GM21529 (cell line): ENCODE data around the gene DDX10.
"Not testable (repeated sequence)": the region's sequence is repeated elsewhere in the genome, so short reads cannot be mapped to it uniquely, and the experiment has no call there.

Source experiments
- ATAC-seq: cut with Tn5 transposase; IDR thresholded peaks from one replicate; pipeline ENCODE4 v1.9.1; 2021; ENCODE audit not compliant: unreplicated experiment

The DDX10 gene

DNA sequence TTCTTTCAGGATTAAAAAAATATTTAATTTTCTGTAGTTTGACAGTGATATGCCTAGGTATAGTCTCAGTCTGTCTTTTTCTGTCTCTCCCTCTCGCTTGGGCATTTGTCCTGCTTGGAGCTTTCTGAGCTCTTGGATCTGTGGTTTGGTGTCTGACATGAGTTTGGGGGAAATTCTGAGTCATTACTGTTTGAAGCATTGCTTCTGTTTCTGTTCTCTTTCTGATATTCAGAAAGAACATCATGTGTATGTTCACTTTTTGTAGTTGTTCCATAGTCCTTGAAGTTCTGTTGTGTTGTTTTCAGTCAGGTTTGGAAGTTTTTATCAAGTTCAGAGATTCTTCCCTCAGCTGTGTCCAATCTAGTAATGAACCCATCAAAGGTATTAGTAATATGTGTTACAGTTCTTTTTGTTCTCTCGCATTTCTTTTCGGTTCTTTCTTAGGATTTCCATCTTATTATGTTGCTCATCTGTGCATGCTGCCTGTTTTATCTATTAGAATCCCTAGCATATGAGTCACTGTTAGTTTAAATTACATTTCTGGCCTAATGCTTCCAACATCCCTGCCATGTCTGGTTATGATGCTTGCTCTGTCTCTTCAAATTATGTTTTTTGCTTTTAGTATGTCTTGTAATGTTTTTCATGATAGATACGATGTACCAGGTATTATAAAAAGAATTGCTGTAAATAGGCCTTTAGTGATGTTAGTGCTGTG lies 48.4 kb downstream of the DDX10 start:
- peak; percentile 75 for ATAC-seq

DNA sequence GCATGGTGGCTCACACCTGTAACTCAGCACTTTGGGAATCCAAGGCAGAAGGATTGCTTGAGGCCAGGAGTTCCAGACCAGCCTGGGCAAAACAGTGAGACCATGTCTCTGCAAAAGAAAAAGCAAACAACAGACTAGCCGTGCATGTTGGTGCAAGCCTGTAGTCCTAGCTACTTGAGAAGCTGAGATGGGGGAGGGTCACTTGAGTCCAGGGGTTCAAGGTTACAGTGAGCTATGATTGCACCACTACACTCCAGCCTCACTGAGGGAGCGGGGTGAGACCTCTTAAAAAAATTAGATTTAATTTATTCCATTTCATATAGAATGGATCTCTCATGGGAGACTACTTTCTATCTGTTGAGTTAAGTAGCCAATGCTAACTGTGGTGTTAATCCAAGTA lies 50.4 kb downstream of the DDX10 start:
- ATAC-seq: no peak

DNA sequence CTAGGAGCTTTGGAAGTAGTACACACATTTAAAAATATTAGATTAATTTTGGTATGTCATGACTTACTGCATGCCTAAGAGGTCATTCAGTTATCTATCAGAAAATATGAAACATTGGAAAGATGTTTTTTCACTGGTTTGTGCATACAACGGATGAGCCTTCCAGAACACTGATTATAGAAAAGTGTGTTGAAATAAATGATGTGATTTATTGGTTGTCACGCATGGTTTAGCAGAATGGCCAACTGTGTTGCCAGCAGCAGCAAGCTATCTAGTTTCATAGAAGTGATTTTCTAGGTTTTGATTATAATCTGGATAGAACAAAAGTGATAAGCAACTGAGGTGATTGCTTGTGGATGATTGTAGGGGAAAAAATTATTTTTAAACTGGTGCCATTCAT lies 53.6 kb downstream of the DDX10 start:
- ATAC-seq: no peak

DNA sequence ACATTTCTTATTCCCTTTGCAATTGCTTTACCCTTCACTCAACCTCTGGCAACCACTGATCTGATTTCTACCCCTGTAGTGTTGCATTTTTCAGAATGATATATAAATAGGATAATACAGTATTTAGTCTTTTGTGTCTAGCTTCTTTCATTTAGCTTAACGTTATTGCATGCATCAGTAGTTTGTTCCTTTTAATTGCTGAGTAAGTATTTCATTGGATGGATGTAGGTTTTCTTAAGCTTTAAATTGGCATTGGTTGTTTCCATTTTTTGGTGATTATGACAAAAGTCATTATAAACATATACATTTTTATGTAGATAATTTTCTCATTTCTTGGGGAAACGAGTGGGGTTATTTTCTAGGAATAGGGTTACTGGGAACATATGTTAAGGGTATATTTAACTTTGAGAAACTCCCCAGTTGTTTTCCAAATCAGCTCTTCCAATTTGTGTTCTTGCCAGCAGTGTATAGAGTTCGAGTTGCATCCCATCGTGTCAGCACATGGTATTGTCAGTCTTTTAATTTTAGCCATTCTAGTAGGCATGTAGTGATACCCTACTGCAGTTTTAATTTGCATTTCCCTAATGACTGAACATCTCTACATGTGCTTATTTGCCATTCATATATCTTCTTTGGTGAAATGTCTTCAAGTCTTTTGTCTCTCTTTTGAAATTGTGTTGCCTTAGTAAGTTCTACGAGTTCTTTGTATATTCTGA lies 60.3 kb downstream of the DDX10 start:
- ATAC-seq: no peak

DNA sequence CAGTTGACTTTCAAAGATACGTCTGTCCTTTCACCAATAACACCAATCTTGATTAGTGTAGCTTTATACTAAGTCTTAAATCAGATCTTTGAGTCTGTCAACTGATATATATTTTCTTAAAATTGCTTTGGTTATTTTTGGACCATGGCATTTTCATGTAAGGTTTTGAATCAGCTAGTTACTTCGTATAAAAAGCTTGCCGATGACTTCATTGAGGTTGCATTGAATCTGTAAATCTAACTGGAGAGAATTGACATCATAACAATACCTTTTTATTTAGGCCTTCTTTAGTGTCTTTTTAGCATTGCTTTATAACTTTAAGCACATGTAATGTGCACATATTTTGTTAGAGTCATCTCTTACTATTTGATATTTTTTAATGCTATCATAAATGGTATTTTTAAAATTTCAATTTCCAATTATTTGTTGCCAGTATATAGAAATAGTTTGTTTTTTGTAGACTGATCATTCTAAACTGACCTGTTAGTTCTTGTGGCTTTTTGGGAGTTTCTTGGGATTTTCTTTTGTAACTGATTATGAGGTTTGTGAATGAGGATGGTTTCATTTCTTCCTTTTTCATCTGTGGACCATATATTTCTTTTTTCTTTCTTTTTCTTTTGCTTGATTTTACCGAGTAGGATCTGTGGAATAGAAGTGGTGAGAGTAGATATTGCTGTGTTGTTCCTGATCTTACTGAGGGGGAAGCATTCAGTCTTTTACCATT lies 61.4 kb downstream of the DDX10 start:
- ATAC-seq: no peak

DNA sequence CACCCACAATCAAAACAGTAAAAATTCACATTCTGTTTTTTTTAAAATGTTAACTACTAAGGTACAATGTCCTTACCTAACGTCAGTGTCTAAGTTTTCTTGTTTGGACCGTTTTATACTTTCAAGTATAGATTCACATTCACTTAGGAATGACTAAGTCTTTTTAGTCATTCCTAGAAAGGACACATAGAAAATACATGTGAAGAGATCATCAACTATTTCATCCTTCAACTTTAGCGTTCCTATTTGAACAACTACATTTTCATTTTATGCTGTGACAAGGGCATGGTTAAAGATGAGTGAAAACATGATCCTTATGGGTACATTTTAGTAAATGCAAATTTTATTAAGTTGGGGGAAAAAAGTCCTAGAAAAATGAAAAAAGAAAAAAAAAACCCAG lies 62.8 kb downstream of the DDX10 start:
- peak; percentile 53 for ATAC-seq

- no peak for ATAC-seq
These were observed 64.5 kb downstream of the DDX10 start for GRCh38 chr11:108729227-108729871.

GRCh38 chr11:108732395-108732794 lies 67.5 kb downstream of the DDX10 start:
- ATAC-seq: no peak

GRCh38 chr11:108733479-108734116 lies 68.7 kb downstream of the DDX10 start:
- peak; percentile 96 for ATAC-seq

DNA sequence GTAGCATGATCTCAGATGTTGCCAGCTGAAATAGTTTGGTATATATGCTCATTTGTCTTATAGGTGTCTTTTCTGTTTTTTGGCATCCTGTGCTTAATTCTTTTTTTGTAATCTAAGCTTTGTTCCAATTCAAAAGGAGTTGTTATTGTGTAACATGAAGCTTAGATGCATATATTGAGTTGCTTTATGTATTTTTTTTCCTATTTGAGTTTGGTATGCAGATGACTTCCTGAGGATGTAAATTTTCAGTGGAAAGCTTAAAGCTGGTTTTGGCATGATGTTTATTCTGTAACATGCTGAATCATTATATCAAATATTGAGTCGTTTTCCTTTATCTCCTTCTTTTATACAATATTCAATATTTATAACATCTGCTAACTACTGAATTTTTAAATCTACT lies 69.4 kb downstream of the DDX10 start:
- no peak for ATAC-seq

DNA sequence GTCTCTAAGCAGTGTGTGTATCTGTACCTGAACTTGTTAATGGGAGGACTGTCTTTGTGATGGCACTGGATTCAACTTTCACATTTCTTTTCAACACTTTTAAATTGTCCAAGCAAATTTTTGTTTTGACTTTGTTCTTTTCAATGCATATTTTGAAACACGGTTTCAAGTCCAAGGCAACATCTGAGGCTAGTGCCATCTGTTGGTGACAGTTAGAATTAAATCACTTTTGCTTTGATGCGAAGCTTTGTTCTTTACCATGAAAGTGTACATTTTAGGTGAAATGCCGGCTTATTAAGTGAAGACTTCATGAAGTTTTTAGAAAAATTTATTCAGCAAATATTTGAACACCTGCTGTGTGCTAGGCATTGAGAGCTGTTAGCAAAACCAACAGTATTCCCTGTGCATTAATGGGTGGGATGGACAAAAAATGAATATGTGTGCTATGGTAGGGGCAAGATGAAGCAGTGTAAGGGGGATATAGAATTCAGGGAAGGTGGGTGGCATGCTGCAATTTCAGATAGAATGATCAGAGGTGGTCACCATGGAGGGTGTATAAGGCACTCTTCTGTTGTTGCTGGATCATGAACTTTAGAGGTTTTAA lies 70.2 kb downstream of the DDX10 start:
- ATAC-seq: no peak

GRCh38 chr11:108740132-108740531 lies 75.3 kb downstream of the DDX10 start:
- not testable (repeated sequence) for ATAC-seq

DNA sequence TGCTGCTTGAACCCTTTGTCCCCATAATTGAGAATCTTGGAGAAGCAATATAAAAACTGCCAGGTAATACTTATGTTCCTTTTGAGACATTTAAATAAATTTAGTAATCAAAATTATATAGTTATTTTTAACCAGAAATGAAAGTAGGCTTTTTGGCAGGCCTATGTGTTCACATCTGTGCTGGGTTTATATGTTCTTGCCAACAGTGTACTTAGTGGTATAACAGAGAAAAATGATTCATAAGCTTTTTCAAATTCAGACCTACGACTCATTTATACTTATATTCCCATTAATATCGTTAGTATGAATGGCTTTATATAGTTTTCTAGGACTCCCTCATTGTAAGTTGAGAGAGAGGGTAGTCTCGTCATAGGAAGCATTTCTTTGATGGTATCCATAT lies 79.0 kb downstream of the DDX10 start:
- no peak for ATAC-seq

GRCh38 chr11:108748968-108749367 lies 84.1 kb downstream of the DDX10 start:
- ATAC-seq: no peak

DNA sequence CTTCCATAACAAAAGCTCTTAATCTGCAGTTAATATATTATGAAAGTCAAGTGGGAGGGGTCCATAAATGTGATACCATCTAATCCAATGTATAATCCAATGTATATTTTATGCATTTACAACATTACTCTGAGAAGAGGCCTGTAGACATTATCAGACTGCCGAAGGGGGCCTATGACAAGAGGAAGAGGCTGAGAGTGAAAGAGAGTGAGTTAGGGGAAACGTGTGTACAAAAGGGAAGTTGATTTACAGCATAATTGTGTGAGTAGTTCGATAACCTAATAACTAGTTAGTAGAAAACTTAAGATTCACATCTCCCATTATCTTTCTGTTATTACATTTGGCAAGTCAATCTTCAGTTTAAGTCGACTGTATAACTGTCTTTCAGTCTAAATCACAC lies 86.6 kb downstream of the DDX10 start:
- ATAC-seq: no peak

DNA sequence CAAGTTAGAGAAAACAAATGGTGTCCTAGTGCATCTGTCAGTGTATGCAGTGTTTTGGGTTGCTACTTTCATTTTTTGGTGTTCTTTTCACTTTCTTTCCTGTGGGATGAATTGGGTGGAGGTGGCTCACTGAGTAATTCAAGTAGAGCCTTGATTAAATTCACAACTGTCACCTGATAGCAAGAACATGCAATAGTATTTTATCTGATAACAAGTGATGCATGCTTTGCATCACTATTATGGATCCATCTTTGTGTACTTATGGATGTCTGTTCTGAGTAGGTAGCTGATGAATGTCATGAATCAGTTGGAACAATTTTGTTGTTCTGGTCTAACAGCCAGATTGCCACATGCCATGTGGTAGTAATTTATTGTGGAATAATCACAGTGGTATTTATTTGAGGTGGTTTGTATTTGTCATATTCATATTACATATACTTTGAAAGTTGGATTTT lies 87.5 kb downstream of the DDX10 start:
- no peak for ATAC-seq

- no peak for ATAC-seq
These were observed 90.2 kb downstream of the DDX10 start for GRCh38 chr11:108754901-108755625.

DNA sequence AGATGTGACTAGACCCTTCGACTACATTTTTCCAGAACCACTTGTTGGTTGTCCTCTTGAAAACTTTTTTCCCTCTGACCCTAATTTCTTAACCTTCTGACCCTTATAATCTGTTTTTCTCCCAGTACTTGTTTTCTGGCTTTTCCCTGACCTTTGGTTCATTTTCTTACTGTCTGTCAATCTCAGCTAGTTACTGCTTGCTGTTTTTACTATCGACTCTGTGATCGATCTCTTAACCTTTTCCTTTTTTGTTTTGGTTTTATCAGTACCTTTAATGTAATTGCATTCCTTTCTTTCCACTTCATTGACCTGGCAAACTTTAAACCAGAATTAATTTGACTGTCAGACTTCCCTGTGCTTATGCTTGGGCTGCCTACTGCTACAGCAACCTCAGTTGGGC lies 92.8 kb downstream of the DDX10 start:
- no peak for ATAC-seq

- no peak for ATAC-seq
These were observed 93.6 kb downstream of the DDX10 start for GRCh38 chr11:108758458-108758857.

- ATAC-seq: no peak
These were observed 101.8 kb downstream of the DDX10 start for GRCh38 chr11:108766596-108767173.
